ENCODE results near the gene LRRC51.

The LRRC51 gene

GRCh38 chr11:72067676-72068075, 13.0 kb upstream of the LRRC51 start:
- Histone ChIP-seq H3K27ac (ENCODE audit: low read depth, low read length) (no peak overlapping the region), H3K9ac (ENCODE audit: low read length) (no peak overlapping the region), H3K36me3 (ENCODE audit: low read length) (peaks cover 11% of the 10 kb centered on the region; the same call in 1 of the 2 replicates), H3K27me3 (ENCODE audit: low read length) (no peaks in the 10 kb centered on the region), H3K79me2 (ENCODE audit: insufficient read depth, low read length) (peaks cover 83% of the 10 kb centered on the region), H4K20me1 (ENCODE audit: low read depth, low read length) (peaks cover 3% of the 10 kb centered on the region; the same call in 1 of the 2 replicates), H3K4me2 (ENCODE audit: low read depth, low read length, poor library complexity, severe bottlenecking) (no peak overlapping the region), H3K9me3 (ENCODE audit: insufficient read depth, low read length) (no peaks in the 10 kb centered on the region), H3K9me2 (replicated peaks; ENCODE audit: insufficient read depth, low read length) (no peaks in the 10 kb centered on the region), H3K4me3 (ENCODE audit: insufficient read depth, low read length, poor library complexity, severe bottlenecking) (no peak overlapping the region), H2AFZ (ENCODE audit: low read depth, low read length, severe bottlenecking) (no peak overlapping the region), H3F3A (ENCODE audit: insufficient read depth) (peaks cover 3% of the 10 kb centered on the region; the same call in 1 of the 2 replicates)
- TF ChIP-seq, protein P1, sequence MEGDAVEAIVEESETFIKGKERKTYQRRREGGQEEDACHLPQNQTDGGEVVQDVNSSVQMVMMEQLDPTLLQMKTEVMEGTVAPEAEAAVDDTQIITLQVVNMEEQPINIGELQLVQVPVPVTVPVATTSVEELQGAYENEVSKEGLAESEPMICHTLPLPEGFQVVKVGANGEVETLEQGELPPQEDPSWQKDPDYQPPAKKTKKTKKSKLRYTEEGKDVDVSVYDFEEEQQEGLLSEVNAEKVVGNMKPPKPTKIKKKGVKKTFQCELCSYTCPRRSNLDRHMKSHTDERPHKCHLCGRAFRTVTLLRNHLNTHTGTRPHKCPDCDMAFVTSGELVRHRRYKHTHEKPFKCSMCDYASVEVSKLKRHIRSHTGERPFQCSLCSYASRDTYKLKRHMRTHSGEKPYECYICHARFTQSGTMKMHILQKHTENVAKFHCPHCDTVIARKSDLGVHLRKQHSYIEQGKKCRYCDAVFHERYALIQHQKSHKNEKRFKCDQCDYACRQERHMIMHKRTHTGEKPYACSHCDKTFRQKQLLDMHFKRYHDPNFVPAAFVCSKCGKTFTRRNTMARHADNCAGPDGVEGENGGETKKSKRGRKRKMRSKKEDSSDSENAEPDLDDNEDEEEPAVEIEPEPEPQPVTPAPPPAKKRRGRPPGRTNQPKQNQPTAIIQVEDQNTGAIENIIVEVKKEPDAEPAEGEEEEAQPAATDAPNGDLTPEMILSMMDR (IDR thresholded peaks at IDR 0.05; ENCODE audit: insufficient read depth, low read length, poor library complexity, severe bottlenecking) = no peak
- TF ChIP-seq EZH2phosphoT487 (conservative IDR thresholded peaks at IDR 0.05; ENCODE audit: low read length) = no peak

DNA sequence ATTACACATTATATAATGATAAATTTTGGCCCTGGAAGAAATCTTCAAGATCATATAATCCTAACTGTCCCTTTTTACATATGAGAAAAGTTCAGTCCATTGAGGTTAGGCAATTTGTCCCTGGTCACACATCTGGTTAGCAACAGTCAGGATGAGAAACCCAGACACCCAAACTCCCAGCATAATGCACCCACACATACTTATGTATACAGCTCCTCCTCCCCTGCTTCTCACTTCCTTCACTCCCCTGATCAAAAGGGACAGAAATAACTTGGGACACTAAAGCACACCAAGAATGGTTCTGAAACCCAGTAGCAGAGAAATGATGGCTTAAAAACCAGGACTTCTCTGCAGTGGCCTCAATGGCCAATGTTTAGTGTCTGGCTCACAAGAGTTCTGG, 11.4 kb upstream of the LRRC51 start:
- Histone ChIP-seq H3F3A (ENCODE audit: insufficient read depth) (peaks cover 3% of the 10 kb centered on the region; the same call in 1 of the 2 replicates), H3K27ac (ENCODE audit: low read depth, low read length) (no peak overlapping the region), H3K4me3 (ENCODE audit: insufficient read depth, low read length, poor library complexity, severe bottlenecking) (no peak overlapping the region), H3K9me2 (replicated peaks; ENCODE audit: insufficient read depth, low read length) (no peaks in the 10 kb centered on the region), H3K36me3 (ENCODE audit: low read length) (peaks cover 11% of the 10 kb centered on the region; the same call in 1 of the 2 replicates), H3K9me3 (ENCODE audit: insufficient read depth, low read length) (no peaks in the 10 kb centered on the region), H3K4me2 (ENCODE audit: low read depth, low read length, poor library complexity, severe bottlenecking) (no peak overlapping the region), H4K20me1 (ENCODE audit: low read depth, low read length) (peaks cover 3% of the 10 kb centered on the region; the same call in 1 of the 2 replicates), H3K27me3 (ENCODE audit: low read length) (no peaks in the 10 kb centered on the region), H2AFZ (ENCODE audit: low read depth, low read length, severe bottlenecking) (no peak overlapping the region), H3K79me2 (ENCODE audit: insufficient read depth, low read length) (peaks cover 94% of the 10 kb centered on the region), H3K9ac (ENCODE audit: low read length) (no peak overlapping the region)
- TF ChIP-seq EZH2phosphoT487 (conservative IDR thresholded peaks at IDR 0.05; ENCODE audit: low read length) = no peak
- TF ChIP-seq, protein P1 (IDR thresholded peaks at IDR 0.05; ENCODE audit: insufficient read depth, low read length, poor library complexity, severe bottlenecking) = no peak

DNA sequence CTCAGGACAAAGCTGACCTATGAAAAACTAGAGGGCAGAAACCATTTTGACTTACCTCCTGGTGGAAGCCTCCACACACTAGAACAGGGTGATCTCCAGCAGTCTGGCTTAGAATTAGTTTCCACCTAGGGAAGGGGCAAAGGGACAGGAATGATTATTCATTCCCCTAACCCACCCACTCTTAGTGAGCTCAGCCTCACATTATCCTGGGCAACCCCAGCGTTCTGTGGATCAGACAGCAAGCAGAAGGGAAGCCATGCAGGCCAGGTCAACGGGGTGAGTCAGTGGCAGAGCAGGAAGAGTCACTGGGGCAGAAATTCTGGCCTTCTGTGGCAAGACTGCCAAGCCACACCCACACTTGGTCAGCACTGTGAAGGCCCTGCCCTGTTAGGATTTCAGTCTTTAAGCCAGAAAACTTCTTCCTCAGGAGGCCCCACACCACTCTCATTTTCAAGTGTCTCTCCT, 10.8 kb upstream of the LRRC51 start:
- TF ChIP-seq, protein P1 (IDR thresholded peaks at IDR 0.05; ENCODE audit: insufficient read depth, low read length, poor library complexity, severe bottlenecking) = no peak
- TF ChIP-seq EZH2phosphoT487 (conservative IDR thresholded peaks at IDR 0.05; ENCODE audit: low read length) = no peak
- no peak overlapping the region for H3K4me3 ChIP-seq (ENCODE audit: insufficient read depth, low read length, poor library complexity, severe bottlenecking)
- H3K9ac ChIP-seq (ENCODE audit: low read length) = no peak overlapping the region
- H3K36me3 ChIP-seq (ENCODE audit: low read length) = peaks cover 11% of the 10 kb centered on the region; the same call in 1 of the 2 replicates
- peaks cover 95% of the 10 kb centered on the region for H3K79me2 ChIP-seq (ENCODE audit: insufficient read depth, low read length)
- no peak overlapping the region for H3K27ac ChIP-seq (ENCODE audit: low read depth, low read length)
- peaks cover 3% of the 10 kb centered on the region; the same call in 1 of the 2 replicates for H4K20me1 ChIP-seq (ENCODE audit: low read depth, low read length)
- peaks cover 3% of the 10 kb centered on the region; the same call in 1 of the 2 replicates for H3F3A ChIP-seq (ENCODE audit: insufficient read depth)
- H2AFZ ChIP-seq (ENCODE audit: low read depth, low read length, severe bottlenecking) = no peak overlapping the region
- no peaks in the 10 kb centered on the region for H3K27me3 ChIP-seq (ENCODE audit: low read length)
- no peak overlapping the region for H3K4me2 ChIP-seq (ENCODE audit: low read depth, low read length, poor library complexity, severe bottlenecking)
- H3K9me3 ChIP-seq (ENCODE audit: insufficient read depth, low read length) = no peaks in the 10 kb centered on the region
- no peaks in the 10 kb centered on the region for H3K9me2 ChIP-seq (replicated peaks; ENCODE audit: insufficient read depth, low read length)

All from SU-DHL-6 (cell line).